HS-5 (cell line): Measurements from ENCODE around the gene RHOB.
A peak's percentile ranks its signal among the peaks of the same experiment; 100 is the strongest.
"Not testable (repeated sequence)": the region's sequence is repeated elsewhere in the genome, so short reads cannot be mapped to it uniquely, and the experiment has no call there.

ENCODE experiments used
- DNase-seq: peaks from one replicate; pipeline ENCODE4 v3.0.0-alpha.2; 2012; ENCODE audit warnings: low read depth

The RHOB gene

DNA sequence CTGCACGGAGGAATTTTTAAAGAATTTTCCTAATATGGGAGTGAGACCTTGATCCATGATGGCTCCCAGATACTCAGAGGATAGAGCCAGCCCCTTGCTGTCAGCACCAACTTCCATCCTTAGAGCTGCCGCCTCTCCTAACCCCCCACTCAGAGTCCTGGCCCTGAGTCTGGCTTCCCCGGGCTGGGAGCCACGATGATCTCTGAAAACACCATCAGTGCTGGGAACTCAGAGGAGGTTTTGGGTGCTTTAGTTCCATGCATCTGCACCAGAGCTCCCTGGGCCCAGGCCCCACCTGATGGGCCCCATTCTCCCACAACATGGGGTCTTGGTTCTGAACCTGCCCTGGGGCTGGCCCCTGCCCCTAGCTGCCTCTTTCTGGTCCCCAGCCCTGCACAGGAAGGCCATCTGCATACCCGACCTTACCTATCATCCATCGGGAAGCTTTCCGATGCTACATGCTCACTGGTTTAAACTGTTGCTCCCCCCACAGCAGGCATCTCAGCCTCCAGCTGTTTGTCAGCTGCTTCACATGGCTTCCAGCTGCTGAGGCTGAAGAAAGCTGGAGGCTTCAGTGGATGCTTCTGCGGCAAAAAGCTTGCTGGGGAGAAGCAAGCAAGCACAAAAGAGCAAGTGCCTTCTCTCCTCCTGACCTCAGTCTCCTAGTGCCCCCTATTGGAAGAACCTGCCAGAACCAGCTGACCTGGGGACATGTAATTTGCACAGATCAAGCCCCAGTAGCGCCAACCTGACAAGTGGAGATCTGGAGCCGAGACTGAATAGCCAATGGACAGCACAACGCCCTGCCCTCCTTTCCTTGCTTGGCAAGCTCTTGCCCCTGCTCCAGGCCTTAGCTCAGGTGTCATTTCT lies 24.2 kb upstream of the RHOB start:
- DNase-seq, result no peak

DNA sequence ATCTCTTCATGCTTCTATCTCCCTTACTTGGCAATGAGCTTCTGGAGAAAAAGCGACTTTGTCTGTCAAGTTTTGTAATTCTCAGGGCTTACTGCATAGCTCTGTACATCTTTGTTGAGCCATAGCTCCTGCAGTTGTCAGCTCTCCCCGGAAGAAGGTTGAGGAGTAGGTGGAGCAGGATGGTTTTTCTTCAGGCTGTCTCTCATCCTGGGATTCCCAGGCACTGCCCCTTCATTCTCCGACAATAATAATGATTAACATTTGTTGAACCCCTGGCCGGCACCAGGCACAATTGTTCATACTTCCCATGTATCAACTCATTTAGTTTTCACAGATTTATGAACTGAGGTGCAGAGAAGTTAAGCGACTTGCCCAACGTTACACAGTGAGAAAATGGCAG lies 23.5 kb upstream of the RHOB start:
- no peak for DNase-seq

DNA sequence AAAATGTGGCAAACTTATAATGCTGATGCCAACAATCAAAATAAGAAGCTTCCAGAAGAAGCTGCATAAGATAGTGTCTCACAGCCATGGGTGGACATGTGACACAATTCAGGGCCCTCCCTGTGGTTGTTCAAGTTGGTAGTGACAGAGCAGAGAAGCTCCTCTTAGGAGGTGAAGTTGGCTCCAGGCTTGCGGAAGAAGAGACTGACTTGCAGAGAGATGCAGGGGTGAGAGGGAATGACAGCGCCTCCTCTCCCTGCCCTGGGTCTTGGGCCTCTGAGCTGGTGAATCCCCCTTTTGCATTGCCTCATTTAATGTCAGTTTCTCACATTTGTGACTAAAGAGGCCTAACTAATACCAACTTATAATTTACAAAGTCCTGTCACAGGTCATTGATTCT lies 23.0 kb upstream of the RHOB start:
- DNase-seq, result no peak

DNA sequence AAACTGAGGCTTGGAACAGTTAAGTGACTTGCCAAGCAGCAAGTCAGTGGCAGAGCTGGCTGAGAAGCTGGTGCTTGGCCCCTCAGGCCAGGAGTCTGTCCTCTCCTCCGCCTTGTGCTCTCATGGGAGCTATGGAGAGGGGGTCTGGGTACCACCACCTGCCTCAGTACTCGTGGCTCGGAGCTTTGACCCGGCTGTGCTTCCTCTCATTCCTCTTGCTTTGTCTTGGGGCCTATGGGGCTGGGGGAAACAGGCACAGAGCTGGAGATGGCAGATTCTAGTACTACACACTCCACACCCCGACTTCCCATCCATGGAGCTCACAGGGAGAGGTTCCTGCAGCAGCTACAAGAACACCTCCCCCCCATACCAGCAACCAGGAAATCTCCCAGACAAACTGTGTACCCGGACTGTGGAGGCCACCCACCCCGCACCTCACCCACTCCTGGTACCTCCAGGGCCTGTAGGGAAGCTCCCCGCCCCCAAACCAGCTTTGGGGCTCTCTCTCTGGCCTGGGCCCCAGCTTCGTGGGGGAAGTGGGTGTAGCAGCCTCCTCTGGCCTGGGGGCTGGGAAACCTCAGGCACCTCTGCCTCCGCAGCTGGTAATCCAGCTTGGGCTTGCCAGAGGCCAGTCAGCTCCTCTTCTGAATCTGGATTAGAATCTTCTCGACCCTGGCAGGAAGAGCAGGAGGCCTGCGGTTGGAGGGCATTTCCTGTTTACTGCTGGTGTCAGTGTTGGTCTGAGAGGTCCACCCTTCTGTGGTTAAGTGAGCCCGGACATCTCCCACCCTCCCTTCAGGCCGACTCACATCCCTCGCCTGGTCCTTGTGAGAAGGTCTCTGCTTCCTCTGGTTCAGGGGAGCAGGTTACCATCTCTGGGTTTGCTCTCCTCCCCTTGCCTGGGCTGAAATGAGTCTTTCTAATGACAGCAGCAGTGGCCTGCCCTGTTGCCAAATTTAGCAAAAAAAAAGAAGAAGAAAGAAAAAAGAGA lies 22.3 kb upstream of the RHOB start:
- peak; percentile 73 for DNase-seq

DNA sequence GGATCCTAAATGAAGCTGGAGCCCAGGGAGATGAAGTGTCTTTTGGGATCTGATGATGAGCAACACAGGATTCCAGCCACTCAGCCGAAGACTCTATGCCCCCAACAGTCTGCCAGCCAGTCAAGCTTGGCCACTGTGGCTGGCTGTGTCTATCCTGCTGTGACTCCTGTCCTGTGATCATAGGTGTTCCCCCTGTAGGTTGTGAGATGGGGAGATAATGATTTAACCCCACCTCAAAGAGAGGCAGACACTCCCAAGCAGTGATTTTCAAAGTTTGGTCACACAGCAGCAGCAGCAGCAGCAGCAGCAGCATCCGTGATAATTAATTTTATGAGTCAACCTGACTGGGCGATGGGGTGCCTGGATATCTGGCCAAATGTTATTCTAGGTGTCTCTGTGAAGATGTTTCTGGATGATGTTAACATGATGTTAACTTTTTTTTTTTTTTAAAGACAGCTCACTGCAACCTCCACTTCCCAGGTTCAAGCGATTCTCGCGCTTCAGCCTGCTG lies 21.4 kb upstream of the RHOB start:
- DNase-seq, result no peak

DNA sequence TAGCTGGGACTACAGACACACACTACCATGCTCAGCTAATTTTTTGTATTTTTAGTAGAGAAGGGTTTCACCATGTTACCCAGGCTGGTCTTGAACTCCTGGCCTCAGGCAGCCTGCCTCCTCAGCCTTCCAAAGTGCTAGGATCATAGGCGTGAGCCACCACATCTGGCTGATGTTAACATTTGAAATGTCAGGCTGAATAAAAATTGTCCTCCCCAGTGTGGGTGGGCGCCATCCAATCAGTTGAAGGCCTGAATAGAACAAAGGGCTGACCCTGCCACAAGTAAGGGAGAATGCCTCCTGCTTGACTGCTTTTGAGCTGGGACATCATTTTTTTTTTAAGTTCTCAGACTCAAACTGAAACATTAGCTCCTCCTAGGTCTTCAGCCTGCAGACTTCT lies 21.0 kb upstream of the RHOB start:
- DNase-seq, result no peak

DNA sequence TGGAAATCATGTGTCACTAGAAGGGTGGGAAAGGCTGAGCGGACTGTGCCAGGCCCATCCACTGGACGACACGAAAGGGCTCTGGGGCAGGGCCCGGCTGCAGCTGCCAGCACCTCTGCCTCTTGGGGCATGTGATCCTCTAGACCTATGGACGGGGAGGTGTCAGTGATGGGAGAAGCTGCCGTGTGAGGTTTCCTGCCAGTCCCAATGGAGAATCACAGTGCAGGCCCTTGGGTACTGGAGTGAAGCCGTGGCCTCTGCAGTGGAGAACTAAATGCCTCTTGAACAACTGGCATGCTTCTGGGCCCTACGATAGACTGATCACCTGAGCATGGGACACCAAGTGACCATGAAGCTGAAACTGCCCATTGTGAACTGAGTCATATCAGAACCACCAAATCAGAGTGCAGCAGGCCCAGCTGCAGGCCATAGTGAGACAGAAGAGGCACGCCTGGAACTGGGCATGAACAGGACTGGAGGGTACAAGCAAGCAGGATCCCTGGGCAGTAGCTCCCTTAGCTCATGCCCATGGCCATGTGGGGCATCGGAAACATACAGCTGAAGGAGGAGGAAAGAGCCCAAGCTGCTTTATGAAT lies 18.8 kb upstream of the RHOB start:
- DNase-seq, result no peak

DNA sequence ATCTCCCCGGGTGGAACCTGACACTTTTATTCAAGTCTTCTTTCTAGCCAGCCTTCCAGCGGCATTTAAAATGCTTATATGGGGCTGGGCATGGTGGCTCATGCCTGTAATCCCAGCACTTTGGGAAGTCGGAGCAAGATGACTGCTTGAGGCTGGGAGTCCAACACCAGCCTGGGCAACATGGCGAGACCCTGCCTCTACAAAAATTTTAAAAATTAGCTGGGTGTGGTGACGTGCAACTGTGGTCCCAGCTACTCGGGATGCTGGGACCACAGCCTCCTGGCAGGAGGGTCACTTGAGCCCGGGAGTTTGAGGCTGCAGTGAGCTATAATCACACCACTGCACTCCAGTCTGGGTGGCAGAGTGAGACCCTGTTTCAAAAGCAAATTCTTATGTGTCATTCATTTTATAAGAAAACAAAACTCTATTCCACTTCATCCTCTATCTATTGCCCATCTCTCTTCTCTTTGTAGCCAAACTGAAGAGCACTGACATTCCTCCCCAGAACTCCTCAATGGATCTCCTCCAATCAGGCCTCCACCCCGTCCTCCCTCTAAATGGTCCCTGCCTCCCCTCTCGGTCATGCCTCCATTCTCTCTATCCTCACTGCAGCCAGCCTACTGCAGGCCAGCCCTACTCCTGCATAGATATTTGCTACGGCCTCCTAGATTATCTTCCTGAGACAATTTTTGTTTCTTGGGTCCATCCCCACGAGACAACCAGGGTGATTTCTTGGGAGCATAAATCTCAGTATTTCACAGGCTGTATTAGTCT lies 18.0 kb upstream of the RHOB start:
- DNase-seq, result no peak

DNA sequence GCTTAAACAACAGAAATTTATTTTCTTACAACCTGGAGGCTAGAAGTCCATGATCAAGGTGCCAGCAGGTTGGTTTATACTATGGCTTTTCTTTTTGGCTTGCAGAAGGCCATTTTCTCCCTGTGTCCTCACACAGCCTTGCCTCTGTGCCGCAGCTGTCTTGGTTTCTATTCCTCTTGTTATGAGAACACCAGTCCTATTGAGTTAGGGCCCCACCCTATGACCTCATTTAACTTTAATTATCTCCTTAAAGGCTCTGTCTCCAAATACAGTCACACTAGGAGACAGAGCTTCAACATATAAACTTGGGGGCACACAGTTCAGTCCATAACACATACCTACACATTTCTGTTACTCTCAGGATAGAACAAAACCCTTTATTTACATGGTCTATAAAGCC lies 17.3 kb upstream of the RHOB start:
- DNase-seq, result no peak

DNA sequence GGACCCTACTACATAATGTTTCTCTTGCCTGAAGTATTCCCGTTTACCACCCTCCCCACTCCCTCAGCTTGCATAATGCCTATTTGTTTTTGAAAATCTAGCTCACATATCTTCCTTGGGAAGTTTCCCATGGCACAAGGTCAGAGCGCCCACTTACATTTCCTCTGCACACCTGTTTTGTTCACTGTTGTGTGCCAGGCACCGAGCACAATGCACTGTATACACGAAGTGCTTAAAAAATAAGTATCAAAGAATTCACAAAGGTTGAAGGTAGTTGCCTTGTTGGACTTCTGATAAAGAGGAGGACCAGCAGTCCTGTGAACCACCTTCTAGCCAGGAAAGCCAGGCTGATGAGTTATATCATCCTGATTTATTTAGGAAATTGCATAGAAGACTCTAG lies 16.8 kb upstream of the RHOB start:
- DNase-seq, result no peak

DNA sequence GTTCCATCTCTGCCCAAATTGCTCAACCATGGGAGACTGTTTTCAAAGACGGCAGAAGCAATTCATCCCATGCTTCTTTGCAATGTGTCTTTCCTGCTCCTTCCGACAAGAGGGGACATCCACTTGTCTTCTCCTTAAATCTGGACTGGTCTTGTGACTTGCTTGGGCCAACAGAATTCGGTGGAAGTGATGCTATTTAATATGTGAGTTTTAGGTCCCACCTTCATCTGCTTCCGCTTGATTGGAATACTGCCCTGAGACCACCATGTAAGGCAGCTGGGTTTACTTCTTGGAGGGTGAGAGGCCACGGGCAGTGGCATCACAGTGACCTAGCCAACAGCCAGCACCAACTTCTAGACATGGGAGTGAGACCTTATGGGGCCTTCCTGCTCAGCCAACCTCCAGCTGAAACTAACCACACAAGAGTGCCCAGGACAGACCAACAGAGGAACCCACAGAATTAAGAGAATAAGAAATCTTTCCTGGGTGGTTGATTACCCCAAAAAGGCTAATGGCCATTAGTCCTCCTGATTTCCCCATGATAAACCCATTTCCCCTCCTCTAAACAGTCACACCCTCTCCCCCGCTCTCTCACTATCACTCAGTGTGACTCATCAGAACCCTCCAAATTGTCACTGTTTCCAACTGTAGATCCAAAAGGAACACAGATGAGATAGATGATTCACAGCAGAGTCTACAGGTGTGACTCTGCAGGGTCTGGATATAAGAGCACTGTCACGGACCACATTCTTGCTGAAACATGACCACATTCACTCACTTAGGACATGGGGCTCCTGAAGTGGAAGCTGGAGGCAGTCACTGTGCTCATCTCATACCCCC lies 16.2 kb upstream of the RHOB start:
- no peak for DNase-seq

DNA sequence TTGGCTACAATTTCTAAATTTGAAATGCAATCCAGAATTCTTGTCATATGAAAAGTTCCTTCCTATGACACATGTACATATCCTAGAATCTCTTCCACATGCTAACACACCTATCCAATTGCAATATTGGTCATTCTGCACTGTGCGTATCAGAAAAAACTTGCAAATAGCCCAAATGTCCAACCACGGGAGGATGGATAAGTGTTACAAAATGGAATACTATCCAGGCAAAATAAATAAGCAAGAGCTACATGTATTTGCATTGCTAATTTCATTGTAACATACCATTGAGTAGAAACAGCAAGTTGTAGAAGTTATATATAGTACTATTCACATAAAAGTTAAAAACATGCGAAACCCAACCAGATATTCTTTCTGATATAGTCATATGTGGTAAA lies 15.6 kb upstream of the RHOB start:
- no peak for DNase-seq

DNA sequence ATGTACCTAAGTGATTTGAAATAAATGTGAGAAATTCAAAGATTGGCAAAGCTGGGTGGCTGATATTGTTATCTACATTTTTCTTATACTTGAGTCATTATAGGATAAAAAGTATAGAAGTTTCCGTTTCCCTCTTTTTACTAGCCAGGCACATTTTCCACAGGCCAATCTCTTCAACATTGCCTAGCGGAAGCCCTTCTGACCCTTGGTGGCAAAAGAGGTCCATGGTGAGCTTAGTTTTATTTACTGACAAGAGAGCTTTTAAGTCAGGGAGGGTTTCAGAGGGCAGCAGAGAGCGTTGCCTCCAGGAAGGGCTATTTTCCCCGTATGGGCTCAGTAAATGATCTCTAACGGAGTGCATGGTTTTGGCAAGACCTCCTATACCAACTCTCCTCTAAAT lies 15.1 kb upstream of the RHOB start:
- no peak for DNase-seq

DNA sequence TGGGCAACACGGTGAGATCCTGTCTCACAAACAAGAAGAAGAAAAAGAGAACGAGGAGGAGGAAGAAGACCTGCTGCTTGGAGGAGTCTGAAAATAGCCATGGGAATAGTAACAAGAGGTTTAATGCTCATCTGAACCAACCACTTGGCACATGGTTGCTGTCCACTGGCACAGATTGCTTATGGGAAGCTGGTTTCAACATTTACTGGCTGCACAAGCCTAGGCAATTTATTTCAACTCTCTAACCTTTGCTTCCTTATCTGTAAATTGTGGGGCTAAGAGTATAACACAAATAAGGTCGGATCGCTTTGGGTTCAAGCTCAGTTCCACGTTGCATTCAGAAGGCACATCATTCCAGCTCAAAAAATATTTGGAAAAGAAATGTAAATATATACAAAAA lies 14.2 kb upstream of the RHOB start:
- no peak for DNase-seq

DNA sequence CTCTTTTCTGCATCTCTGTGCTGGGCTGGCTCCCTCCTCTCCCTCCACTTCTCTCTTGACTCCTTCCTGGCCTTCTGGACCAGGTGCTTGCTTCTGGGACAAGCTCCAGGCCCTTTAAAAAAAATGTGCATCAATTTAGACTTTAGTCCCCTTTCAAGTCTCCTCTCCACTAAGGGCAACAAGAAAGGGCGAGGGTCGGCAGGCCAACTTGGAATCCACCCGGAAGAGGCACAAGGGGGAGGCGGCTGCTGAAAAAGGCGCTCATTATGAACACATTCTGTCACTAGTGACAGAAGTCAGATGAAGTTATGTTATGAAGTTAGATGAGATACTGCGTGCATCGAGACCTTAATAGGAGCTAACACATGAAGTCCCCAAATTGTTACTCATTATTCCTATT lies 13.6 kb upstream of the RHOB start:
- no peak for DNase-seq

DNA sequence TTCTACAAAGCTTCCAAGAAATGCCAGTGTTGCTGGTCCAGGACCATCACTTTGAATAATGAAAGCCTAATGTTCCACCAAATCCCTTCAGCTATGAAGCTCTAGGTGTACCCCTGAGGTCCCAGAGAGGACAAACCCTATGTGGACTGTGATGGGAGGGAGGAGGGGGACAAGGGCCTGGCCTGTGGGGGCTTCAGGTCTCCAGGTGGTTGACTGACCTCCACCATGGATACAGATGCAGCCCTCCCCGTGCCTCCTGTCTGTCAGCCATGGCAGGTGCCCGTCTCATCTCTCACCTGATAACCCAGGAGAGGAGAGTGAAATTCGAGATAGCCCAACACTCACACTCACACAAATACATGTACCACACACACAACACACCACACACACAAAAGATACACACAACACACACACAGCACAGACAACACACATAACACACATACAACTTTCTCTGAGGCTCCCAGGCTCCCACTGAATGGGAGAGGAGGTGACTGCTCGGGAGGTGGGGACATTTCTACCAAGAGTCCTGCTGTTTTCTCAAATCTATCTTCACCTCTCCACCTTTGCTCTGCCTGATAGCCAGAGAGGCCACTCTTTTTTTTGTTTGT lies 12.8 kb upstream of the RHOB start:
- no peak for DNase-seq

DNA sequence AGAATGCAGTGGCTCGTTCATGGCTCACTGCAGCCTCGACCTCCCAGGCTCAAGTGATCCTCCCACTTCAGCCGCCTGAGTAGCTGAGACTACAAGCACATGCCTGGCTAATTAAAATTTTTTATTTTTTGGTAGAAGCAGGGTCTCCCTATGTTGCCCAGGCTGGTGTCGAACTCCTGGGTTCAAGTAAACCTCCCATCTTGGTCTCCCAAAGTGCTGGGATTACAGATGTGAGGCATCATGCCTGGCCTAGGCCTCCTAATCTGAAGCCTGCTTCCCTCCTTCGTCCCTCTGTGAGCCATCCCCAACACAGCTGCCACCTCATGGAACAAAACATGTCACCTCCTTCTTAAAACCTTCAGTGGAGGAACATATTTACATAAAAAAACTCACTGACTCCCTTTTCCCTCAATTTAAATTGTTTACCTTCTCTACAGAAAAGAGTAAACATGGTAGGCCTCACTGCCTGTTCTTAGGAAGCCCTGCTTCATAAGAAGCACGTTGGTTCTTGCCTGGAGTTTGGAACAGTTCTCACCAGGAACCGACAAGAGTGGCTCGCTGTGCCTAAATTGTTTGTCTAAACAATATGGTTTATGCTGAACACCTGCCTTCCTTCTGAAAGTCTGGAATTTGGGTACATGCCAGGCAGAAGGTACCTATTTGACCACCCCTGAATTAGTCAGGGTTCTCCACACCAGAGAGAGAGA lies 12.1 kb upstream of the RHOB start:
- DNase-seq, result no peak

DNA sequence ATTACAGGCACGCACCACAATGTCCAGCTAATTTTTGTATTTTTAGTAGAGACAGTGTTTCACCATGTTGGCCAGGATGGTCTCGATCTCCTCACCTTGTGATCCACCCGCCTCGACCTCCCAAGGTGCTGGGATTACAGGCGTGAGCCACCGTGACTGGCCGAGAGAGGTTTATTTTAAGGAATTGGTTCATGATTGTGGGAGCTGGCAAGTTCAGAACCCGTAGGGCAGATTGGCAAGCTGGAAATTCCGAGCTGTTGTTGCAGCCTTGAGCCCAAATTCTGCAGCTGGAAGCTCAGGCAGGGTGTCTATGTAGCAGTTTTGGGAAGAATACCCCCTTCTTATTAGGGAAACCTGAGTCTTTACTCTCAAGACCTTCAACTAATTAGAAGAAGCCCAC lies 11.4 kb upstream of the RHOB start:
- not testable (repeated sequence) for DNase-seq

DNA sequence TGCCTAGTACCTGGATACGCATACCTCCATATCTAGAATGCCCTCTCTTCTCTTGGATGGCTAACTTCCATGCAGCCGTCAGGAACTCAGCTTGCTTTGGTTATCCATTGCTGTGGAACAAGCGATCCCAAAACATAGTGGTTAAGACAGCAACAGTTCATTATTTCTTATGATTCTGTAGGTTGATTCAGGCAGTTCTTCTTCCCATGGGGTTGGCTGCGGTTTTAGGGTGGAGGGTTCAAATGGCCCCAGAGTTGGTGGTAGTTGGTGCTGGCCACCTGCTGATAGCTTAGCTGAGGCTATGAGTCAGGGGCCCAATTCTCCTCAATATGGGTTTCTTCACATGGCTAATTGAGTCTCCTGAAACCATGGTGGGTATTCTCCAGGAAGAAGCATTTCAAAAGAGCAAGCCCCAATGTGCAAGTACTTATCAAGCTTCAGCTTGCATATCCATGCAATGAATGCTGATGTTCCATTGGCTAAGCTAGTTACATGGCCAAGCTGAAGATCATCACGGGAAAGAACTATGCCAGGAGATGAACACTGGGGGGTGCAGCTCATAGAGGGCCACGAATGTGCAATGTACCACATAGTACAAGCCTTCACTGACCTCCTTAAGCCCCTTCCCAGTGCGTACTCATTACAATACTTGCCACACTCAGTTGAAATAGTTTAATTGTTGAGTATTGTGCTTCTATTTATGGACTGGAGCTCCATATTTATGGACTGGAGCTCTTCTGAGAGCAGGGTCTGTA lies 10.0 kb upstream of the RHOB start:
- DNase-seq, result no peak
